AML-193 (cell line): ENCODE data around the gene ATF7.

Source experiments
- DNase-seq, 2 experiments: peaks; one replicate each; lab custom pipeline; 2025; lab: John Stamatoyannopoulos, UW

ATF7 gene

GRCh38 chr12:53523131-53523530 lies 103.1 kb downstream of the ATF7 start:
- DNase-seq, result no peak

DNA sequence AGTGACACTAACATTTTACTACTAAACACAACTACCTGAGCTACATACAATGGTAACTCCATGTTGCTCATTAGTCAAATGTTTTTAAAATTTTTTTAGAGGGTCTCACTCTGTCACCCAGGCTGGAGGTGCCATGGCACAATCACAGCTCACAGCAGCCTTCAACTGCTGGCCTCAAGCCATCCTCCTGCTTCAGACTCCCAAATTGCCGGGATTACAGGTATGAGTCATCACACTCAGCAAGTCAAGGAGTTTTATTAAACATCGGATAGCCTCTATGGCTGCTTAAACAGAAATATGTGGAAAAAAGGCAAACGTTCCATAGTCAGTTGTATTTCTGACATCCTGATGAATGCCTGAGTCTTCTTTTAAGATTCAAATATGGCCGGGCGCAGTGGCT lies 107.8 kb downstream of the ATF7 start:
- no peak for DNase-seq

- no peak for DNase-seq
These were observed 109.3 kb downstream of the ATF7 start for GRCh38 chr12:53516758-53517455.

DNA sequence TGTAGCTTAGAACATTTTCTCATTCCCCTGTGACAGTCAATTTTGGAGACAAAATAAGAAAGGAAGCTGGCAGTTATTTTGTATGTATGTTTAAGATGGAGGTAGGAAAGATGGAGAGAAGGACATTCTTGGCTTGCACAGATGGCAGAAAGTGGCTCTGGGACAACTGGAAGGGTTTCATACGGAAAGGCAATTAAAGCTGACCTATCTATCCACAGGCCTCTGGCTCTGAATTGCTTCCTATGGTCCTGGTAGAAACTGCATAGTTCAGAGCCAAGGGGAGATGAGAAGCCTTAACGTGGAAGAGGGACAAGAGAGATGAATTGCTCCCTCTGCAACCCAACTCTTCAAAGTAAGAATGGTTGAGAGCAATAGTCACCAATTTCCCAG lies 110.9 kb downstream of the ATF7 start:
- DNase-seq, result no peak

DNA sequence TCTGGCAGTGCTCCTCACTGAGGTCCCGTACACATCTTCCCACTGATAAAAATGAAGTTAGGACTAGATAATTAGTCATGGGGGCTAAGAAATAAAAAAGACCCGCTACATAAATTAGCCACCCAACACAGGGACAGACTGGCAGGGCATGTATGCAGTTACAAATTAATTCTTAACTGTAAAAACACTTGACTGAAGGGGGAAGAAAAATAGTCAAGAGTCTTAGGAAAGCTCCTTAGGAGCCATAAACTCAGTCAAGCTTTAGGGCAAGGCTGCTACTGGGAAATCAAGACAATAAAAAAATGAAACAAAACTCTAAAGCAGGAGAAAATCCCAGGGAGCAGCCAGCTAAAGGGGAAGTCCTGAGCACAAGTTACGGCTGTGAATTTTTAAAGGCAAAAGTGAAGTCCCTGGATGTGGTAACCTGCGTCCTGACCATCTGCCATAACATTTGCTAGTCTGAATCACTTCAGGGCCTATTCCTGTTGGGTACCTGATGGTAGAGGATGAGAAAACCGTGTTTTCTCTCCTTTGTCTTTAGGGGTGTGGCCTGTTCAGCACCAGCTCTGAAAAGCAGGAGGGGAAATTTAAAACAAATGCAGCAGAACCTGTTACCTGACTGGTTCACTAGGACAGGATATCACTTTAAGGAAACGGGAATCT lies 111.4 kb downstream of the ATF7 start:
- no peak for DNase-seq

DNA sequence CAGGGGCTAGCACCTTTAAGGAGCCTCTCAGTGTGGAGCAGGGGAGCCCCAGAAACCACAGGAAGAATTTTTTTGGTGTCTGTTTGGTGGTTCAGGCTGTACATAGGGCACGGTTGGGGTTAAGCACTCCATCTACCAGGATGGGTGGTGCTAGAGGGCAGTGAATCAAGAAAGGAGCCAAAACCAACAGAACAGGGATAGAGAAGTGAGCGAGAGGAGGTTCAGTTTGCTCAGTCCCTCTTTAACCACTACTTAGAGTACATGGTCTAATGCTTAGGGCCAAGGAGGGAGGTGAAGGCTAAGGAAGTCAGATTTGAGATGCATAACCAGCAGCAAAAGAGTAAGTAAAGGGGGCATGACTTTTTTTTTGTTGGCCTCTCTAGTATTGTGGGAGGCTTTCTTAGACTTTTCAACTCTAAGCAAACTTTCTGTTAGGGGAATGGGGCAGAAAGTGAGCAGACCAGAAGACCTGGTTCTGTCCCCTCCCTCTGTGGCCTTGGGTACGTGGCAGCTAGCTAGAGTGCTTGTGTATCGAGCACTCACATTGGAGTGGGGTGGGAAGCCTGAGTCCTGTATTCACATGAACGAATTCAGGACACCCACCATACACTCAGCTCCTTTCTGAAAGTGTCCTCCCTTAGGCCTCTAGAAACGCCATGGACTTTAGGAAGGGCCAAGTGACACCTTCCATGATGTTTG lies 112.3 kb downstream of the ATF7 start:
- DNase-seq, result no peak

GRCh38 chr12:53510181-53510812 lies 115.9 kb downstream of the ATF7 start:
- no peak for DNase-seq

DNA sequence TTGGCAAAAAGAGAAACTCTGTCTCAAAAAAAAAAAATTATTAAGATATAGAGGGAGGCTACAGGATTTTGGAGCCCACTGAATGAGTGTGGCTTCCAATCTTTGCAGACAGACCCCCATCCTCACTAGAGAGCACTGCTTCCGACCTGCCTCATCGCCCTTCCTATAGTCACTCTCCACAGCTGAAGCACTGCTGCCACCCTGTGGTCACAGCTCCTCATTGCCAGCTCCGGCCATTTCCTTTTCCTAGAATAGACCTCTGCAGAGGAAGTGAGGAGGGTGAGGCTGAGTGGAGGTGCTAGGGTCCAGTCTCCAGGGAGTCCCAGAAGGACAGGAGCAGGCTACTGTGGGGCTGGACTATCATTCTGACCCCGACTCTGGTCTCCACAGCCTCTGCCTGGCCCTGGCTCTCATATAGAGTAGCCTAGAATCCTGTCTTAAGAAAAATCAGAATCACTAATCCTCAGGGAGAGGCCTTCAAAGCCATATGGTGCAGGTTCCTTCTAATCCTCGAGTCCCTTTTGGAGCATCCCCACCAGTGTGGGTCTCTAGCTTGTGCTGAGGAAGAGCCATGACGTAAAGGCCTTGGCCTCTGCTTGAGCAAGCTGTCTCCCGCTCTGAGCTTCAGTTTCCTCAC lies 117.5 kb downstream of the ATF7 start:
- peak; percentile 71 to 72 for DNase-seq

- no peak for DNase-seq
These were observed 118.6 kb downstream of the ATF7 start for GRCh38 chr12:53507603-53507885.

DNA sequence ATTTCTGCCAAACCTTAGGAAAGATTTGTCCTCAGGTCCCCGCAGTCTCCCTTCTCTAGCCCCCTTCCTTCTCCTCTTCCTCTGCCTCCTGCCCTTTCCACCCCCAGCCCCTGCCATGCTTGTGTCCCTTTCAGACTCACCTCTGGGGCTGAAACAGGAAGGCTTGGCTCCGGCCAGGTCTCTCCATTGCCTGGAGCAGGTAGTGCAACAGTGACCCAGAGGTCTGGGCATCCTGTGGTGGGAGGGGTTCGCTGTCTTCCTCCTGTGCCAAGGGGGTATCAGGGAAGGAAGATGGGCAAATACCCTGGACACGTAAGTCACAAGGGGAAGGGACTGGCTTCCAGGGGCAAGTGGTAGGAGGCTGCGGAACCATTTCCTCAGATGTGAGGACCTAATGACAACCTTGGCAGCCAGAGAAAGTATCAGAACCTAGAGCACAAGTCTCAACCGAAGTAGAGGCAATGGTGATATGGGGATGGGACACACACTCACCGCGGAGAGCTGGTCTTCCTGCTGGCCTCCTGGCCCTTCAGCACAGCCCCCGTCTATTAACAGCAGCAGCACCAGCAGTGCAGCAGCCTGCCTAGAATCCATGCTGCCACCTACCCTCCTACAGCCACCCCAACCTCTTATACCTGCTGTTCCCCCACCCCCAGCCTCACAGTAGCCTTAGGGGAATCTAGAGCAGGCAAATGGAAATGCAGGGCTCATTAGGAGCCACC lies 119.1 kb downstream of the ATF7 start, which contains the start of gene NPFF:
Gene NPFF, minus strand, starts transcription at position 604 of the 722 bp plus-strand sequence. Its CDS starts 10 bp downstream, at position 594.
- DNase-seq, result no peak

GRCh38 chr12:53506450-53506785 lies 119.8 kb downstream of the ATF7 start:
- DNase-seq, result no peak

GRCh38 chr12:53505555-53506449 lies 120.4 kb downstream of the ATF7 start:
- DNase-seq, result no peak

DNA sequence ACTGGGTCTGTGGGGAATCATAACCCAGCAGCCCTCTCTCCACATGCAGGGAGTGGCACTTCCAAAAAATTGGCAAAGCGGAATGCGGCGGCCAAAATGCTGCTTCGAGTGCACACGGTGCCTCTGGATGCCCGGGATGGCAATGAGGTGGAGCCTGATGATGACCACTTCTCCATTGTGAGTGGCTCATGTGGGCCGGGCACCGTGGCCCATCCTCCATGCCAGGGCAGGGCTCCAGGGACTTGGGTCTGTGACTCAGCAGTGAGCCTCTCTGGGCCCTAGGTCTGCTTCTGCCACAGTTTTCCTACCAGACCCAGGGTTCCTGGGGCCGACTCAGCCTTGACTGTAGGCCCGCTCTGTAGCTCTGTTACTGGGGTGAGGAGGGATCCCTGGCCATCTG lies 121.1 kb downstream of the ATF7 start:
- DNase-seq, result no peak

DNA sequence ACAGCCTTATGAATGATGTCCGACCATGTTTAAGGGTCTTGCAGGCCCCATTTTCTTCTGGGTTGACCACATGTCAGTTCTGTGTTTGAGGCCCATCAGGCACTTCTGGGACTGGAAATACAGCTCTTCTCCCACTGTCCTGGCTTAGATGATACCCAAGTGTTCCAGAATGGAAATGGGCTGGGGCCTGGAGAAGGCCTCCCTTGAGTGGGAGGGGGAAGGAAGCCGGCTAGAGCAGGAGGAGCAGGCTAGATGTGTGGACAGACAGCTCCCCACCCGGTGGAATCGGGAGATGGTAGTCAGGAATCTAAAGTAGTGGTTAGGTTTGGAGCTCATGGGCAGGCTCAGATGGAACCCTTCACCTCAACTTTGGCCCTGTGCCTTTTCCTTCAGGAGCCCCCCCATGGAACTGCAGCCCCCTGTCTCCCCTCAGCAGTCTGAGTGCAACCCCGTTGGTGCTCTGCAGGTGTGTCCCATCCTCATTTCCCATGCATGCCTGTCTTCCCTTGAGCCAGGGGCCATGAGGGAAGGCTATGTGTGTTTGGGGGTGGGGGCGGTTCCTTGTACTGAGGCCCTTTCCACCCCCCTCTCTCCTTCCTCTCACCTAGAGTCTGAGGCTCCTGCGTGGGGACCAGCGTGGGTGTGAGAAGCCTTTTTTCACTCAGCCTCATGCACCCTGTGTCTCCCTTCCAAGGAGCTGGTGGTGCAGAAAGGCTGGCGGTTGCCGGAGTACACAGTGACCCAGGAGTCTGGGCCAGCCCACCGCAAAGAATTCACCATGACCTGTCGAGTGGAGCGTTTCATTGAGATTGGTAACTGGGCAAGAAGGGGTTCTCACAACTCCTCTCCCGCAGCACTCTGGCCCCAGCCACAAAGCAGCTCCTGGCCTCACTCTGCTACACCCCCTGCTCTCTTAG lies 121.9 kb downstream of the ATF7 start:
- DNase-seq, result no peak

- no peak for DNase-seq
These were observed 123.0 kb downstream of the ATF7 start for GRCh38 chr12:53502983-53503728.

DNA sequence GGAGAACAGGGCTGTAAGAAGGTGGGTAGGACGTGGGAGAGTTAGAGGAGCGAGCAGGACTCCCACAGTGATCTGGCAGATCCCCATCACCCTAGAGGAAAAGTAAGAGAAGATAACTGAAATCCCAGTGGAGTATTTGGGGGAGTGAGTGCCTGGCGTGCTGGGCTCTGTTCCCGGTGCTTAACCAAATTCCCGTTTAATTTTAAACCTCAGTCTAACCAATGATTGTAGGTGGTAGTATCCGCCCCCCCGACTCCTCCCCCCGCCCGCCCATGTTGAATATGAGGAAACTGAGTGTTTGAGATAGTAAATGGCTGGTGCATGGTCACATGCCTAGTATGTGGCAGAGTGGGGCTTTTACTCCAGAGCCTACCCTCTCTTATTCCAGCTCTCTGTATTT lies 123.9 kb downstream of the ATF7 start:
- no peak for DNase-seq

DNA sequence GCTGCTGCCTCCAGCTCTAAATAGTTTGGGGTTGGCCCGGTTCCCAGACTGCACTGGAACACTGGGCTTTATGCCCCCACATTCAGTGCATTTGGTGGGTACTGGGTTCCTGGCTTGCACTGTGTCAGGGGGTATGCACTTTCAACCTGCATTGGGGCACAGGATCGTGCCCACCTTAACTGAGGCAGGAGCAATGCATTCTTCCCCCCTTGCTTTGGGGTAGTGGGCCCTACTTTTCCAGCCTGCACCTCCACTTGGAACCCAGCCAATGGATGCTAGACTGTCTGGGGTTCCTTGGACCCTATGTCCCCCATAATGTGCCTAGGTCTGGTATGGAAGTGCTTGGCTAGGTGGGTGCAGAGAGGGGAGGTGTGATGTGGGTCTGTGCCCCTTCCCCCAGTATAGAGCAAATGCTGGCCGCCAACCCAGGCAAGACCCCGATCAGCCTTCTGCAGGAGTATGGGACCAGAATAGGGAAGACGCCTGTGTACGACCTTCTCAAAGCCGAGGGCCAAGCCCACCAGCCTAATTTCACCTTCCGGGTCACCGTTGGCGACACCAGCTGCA lies 124.5 kb downstream of the ATF7 start:
- DNase-seq, result no peak

- peak; percentile 97 to 98 for DNase-seq
These were observed 125.2 kb downstream of the ATF7 start, which contains the start of gene TARBP2 for GRCh38 chr12:53500776-53501614. Gene TARBP2, plus strand, starts transcription at chr12:53501283. Its CDS starts 126 bp downstream, at chr12:53501409.
